ENCODE data around the gene MBD6.

- TF ChIP-seq CTCF (conservative IDR thresholded peaks at IDR 0.05) (no peak), EZH2 (IDR thresholded peaks at IDR 0.05; ENCODE audit: low read depth) (no peak)
Observed at GRCh38 chr12:57579011-57579410, 56.4 kb downstream of the MBD6 start.
